GM12875 (cell line): ENCODE data around the gene DPP4.
"Not testable (repeated sequence)": the region's sequence is repeated elsewhere in the genome, so short reads cannot be mapped to it uniquely, and the experiment has no call there.

Experiments used
- H3K4me3 ChIP-seq: one replicate; pipeline ENCODE4 v1.5.1; 2011; ENCODE audit warnings: low read depth, low read length, control low read depth
- CTCF ChIP-seq: IDR thresholded peaks from 2 replicates; pipeline ENCODE4 v1.5.1; 2011; ENCODE audit warnings: low read depth, mild to moderate bottlenecking, control low read depth, inconsistent platforms, low read length, moderate library complexity, borderline replicate concordance; ENCODE audit not compliant: insufficient read depth

DPP4 gene

DNA sequence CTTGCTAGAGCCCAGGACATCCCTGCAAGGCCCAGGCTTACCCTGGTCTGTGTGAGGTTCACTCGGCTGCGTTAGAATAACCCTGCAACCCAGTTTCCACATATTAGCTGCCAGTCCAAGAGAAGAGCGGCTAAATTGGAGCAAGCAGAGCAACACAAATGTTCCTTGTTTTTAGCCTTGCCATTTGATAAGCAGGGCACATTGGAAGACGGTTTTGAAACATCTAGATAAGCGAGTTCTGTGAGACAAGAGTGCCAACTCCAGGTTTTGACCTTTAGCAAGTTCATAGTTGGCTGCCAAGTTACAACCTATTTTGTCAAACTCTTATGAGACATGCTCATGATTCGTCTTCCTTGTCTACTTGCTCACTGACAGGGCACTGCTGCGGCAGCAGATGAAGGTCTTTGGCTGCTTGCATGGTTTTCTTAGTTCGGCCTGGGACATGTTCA, 23.5 kb downstream of the DPP4 start:
- no peak for TF ChIP-seq CTCF
- H3K4me3 ChIP-seq, result no peak overlapping the region

DNA sequence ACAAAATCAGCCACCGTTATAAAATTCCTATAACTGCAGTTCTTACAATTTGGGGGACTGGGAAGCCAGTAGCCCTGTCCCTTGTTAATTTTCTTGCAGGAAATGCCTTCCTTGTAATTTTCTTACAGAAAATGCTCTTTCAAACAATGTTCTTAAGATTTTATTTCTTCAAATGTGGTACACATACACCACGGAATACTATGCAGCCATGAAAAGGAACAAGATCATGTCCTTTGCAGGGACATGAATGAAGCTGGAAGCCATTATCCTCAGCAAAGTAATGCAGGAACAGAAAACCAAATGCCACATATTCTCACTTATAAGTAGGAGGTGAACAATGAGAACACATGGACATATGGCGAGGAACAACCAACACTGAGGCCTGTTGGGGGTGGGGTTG, 24.9 kb downstream of the DPP4 start:
- H3K4me3 ChIP-seq, result not testable (repeated sequence)

DNA sequence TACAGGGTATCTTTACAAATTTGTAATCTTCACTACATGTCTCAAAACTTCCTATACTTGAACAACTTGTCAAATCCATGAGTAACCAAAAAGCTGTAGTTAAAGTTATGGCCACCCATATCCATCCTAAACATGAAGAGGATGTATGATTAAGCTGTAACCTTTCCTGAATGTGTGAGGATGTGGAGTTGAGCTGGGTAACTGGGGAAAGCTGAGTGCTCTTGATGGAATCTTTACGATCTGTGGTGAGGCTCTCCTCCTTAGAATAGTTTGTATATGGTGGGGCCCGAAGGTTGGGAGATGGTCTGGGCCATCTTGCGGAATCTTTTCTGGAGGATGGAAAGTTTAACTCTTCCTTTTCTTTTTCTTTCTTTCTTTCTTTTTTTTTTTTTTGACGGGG, 29.4 kb downstream of the DPP4 start:
- TF ChIP-seq CTCF, result no peak

DNA sequence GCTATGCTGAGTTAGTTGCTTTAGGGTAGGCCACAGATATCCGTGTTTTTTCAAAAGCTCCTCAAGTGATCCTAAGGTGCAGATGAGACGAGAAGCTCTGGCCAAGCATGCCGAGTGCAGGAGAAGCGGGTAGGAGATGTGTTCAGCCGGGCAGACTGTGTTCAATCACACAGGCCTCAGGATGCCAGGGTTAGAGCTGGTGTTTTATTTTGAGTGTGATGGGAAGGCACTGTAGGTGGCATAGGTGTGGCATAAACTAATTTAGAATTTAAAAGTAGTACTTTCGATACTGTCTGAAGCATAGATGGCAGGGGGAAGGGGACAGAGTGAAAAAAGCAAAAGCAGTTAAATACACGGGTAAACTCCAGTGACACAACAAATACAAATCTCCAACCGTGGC, 30.9 kb downstream of the DPP4 start:
- TF ChIP-seq CTCF, result no peak
- no peak overlapping the region for H3K4me3 ChIP-seq

More for the DNA sequence above, 29.4 kb downstream of the DPP4 start:
- H3K4me3 ChIP-seq, result no peak overlapping the region

GRCh38 chr2:162041485-162041884, 32.5 kb downstream of the DPP4 start:
- no peak overlapping the region for H3K4me3 ChIP-seq
- no peak for TF ChIP-seq CTCF

DNA sequence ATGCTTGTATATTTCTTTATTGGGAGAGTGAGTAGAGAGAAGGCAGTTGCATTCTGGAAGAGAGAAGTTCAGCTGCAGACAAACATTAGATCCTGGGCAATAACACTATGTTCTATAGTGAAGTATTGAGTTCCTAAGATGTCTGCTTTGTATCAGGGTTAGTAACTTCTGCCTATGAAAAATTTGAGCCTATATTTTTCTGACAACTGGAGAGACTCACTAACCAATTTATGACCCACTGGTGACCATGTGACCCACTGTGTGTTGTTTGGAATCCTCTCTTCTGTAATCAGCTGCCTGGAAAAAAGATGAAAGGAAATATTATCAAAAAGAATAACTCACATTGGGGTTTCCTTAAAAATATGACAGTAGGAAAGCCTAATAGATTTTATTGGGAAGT, 35.3 kb downstream of the DPP4 start:
- H3K4me3 ChIP-seq, result no peak overlapping the region
- no peak for TF ChIP-seq CTCF

GRCh38 chr2:162037886-162038285, 36.1 kb downstream of the DPP4 start:
- no peak overlapping the region for H3K4me3 ChIP-seq
- TF ChIP-seq CTCF, result no peak
